GM19395 (cell line): ENCODE results near the gene RNF215.
"Not testable (repeated sequence)": the region's sequence is repeated elsewhere in the genome, so short reads cannot be mapped to it uniquely, and the experiment has no call there.

Experiments used
- ATAC-seq: cut with Tn5 transposase; IDR thresholded peaks from one replicate; pipeline ENCODE4 v1.9.1; 2021; ENCODE audit warnings: mild to moderate bottlenecking, moderate library complexity; ENCODE audit not compliant: unreplicated experiment

RNF215 gene

GRCh38 chr22:30421695-30422480 lies 34.7 kb upstream of the RNF215 start:
- no peak for ATAC-seq

GRCh38 chr22:30420347-30421125 lies 33.3 kb upstream of the RNF215 start:
- ATAC-seq, result no peak

DNA sequence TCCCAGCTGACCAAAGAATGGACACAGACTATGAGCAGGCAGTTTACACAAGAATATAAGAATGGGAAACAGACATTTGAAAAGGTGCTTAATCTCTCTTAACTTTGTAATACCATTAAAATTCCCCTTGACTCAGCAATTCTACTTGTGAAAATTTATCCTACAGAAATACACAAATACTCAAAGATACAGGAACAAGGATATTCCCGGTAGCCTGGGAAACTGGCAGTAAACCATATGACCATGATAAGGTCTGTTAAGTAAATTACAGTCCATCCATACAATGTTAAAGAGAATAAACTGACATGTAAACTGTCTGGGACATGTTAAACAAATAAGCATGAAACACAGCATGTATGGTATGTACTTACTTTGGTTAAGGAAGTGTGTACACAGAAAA lies 29.6 kb upstream of the RNF215 start:
- no peak for ATAC-seq

DNA sequence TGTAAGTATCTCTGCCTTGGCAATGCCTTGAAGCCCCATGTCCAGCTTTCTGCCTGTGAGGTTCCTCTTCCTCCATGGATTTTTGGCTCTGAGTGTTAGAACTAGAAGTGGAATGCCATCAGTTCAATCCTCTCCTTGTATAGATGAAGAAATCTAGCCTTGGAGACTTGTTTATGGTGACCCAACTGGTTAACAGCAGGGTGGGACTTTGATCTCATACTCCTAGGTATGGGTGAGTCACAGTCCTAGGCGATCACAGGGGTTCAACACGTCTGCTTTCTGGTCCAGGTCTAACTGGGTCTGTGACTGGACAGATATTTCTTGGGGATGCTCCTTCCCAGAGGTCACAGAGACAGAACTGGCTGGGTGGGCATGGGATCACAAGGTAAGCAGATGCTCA lies 29.2 kb upstream of the RNF215 start:
- ATAC-seq, result no peak

- ATAC-seq, result no peak
Measured at GRCh38 chr22:30414525-30415047, 27.4 kb upstream of the RNF215 start.

GRCh38 chr22:30413745-30414524 lies 26.7 kb upstream of the RNF215 start:
- no peak for ATAC-seq

DNA sequence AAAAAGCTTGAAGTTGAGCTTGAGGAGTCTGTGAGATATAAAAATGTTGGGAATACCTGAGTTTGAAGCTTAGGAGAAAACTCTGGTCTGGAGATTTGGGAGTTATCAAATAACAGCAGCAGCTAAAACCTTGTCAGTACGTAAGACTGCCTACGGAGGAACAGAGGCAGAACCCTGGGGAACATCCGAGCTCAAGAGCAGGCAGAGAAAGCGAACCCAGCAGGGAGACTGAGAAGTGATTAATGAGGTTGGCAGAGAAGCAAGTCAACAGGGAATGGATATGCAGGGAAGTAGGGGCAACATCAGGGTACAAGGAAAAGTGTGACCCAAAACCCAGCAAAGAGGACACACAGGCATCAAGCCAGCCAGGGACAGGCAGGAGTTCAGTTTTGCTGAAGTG lies 25.8 kb upstream of the RNF215 start:
- ATAC-seq, result no peak

- no peak for ATAC-seq
Measured at GRCh38 chr22:30411780-30412179, 24.6 kb upstream of the RNF215 start.

GRCh38 chr22:30408388-30409102 lies 21.3 kb upstream of the RNF215 start:
- ATAC-seq, result no peak

- ATAC-seq, result no peak
Measured at GRCh38 chr22:30406400-30406799, 19.2 kb upstream of the RNF215 start.

GRCh38 chr22:30405731-30406130 lies 18.5 kb upstream of the RNF215 start:
- ATAC-seq, result no peak

DNA sequence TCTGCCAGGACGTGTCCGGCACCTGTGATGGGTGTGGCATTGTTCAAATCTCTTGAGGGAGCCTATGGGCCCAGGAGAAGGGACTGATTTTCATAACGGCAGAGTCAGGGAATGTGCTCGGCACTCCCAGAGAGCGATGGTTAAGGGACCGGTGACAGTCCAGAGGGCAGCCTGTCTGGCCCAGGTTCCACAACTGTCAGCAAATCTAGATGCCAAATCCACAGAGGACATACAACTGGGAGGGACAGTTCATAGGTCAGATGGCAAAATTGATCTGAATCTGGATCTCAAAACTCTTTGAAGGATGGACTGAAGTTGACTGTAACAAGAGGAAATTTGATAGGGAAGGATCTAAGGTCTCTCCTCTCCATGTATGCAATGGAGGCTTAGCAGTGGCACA lies 17.1 kb upstream of the RNF215 start:
- ATAC-seq, result no peak

GRCh38 chr22:30402766-30403104 lies 15.5 kb upstream of the RNF215 start:
- not testable (repeated sequence) for ATAC-seq

DNA sequence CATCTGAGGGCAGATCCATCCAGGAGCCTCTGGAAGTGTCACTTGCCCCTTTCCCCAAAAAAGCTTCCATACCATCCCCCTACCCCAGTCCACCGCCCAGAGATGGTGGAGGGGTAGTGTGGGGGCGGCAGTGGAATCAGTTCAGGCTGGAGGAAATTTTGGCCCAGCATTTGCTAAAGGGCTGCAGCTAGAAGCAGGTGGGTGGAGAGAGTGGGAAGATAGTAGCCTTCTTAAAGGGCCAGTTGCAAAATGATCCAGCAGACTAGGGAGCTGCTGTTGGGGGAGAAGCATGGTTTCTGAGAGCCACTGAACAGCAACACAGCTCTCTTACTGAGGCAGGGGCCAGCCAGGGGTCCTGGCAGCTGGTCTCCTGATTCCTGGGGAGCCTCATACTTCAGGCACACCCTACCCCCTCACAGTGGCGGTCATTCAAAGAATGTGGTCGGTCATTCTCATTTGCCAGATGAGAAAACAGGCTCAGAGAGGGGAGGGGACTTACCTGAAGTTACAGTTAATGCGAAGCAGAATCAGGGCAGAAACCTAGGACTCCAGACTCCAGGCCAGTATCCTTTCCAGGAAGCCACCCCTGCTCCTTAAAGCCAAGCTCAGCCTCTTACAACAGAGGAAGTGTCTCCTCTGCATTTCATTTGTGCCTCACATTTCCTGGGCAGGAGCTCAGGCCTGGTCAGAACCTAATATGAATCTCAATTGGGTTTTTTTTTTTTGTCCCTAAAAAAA lies 15.0 kb upstream of the RNF215 start:
- no peak for ATAC-seq

GRCh38 chr22:30401024-30401423 lies 13.8 kb upstream of the RNF215 start:
- not testable (repeated sequence) for ATAC-seq

- no peak for ATAC-seq
Measured at GRCh38 chr22:30400159-30400558, 12.9 kb upstream of the RNF215 start.

- no peak for ATAC-seq
Measured at GRCh38 chr22:30399718-30400117, 12.5 kb upstream of the RNF215 start.

DNA sequence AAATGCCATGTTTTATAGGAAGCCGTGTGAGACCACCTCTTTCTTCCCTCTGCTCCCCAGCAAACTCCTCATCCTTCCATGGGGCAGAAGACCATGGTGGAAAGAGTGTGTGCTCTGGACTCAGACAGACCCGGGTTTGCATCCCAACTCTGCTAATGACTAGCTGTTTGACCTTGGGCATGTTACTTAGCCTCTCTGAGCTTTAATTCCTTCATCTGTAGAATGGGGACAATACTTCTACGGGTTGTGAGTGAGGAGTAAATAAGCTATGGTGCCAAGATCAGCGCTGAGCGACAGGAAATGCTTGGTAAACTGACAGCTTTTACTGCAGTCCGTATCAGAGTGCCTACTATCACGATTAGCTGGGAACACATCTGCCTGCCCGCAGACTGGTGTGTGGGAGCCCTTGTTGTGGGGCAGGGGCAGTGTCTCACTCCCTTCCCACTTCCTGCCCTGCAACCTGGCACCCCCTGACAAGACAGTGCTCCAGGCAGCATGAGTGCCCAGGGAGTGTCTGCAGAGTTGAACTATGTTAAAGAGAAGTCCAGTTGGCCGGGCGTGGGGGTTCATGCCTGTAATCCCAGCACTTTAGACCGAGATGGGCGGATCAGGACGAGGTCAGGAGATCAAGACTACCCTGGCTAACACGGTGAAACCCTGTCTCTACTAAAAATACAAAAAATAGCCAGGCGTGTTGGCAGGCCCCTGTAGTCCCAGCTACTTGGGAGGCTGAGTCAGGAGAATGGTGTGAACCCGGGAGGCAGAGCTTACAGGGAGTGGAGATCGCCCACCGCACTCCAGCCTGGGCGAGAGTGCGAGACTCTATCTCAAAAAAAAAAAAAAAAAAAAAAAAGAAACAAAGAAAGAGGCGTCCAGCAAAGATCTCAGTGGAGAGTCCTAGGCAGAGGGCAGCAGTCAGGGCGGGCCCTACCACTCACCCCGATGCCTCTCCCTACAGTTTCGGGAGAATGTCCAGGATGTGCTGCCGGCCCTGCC lies 11.8 kb upstream of the RNF215 start:
- ATAC-seq, result no peak
